HEK293 (cell line): Measurements from ENCODE around the gene SPTBN1.

Source experiments
- BCL11A ChIP-seq: fragments of 450-650 bp; formaldehyde crosslinking; IDR thresholded peaks from 2 replicates; pipeline ENCODE4 v1.5.1; 2016; ENCODE audit warnings: low read depth, missing biosample characterization, missing genetic modification characterization
- CTCF ChIP-seq: fragments of 450-650 bp; formaldehyde crosslinking; IDR thresholded peaks from 2 replicates; pipeline ENCODE4 v1.5.1; 2016; ENCODE audit warnings: missing biosample characterization, missing genetic modification characterization
- KLF1 ChIP-seq: fragments of 450-650 bp; formaldehyde crosslinking; IDR thresholded peaks from 2 replicates; pipeline ENCODE4 v1.5.1; 2016; ENCODE audit warnings: missing biosample characterization, missing genetic modification characterization
- KLF16 ChIP-seq: fragments of 450-650 bp; formaldehyde crosslinking; IDR thresholded peaks from 2 replicates; pipeline ENCODE4 v1.5.1; 2017; ENCODE audit warnings: missing biosample characterization, missing genetic modification characterization
- ZBTB21 ChIP-seq: fragments of 450-650 bp; formaldehyde crosslinking; IDR thresholded peaks from 2 replicates; pipeline ENCODE4 v1.5.1; 2017; ENCODE audit warnings: missing biosample characterization, missing genetic modification characterization
- ZEB2 ChIP-seq: fragments of 450-650 bp; formaldehyde crosslinking; IDR thresholded peaks from 2 replicates; pipeline ENCODE4 v1.5.1; 2016; ENCODE audit warnings: missing biosample characterization, missing genetic modification characterization
- ZNF114 ChIP-seq: fragments of 450-650 bp; formaldehyde crosslinking; IDR thresholded peaks from 2 replicates; pipeline ENCODE4 v1.5.0; 2017; ENCODE audit warnings: missing biosample characterization, missing genetic modification characterization
- ZNF324 ChIP-seq: fragments of 450-650 bp; formaldehyde crosslinking; IDR thresholded peaks from 2 replicates; pipeline ENCODE4 v1.5.1; 2016; ENCODE audit warnings: missing biosample characterization, missing genetic modification characterization
- ZNF394 ChIP-seq: fragments of 450-650 bp; formaldehyde crosslinking; IDR thresholded peaks from 2 replicates; pipeline ENCODE4 v1.5.1; 2016; ENCODE audit warnings: missing biosample characterization, missing genetic modification characterization, mild to moderate bottlenecking, moderate library complexity, borderline replicate concordance
- ZNF558 ChIP-seq: fragments of 450-650 bp; formaldehyde crosslinking; IDR thresholded peaks from 2 replicates; pipeline ENCODE4 v1.5.1; 2016; ENCODE audit warnings: missing biosample characterization, missing genetic modification characterization
- ZSCAN30 ChIP-seq: fragments of 450-650 bp; IDR thresholded peaks from 2 replicates; pipeline ENCODE4 v1.5.1; 2018; ENCODE audit warnings: missing biosample characterization, mild to moderate bottlenecking, missing genetic modification characterization, moderate library complexity
- TF ChIP-seq, protein P1 (sequence below): fragments of 450-650 bp; formaldehyde crosslinking; IDR thresholded peaks from 2 replicates; pipeline ENCODE4 v1.5.1; 2016; ENCODE audit warnings: missing biosample characterization, missing genetic modification characterization, borderline replicate concordance
- TF ChIP-seq, protein P2 (sequence below): fragments of 450-650 bp; formaldehyde crosslinking; IDR thresholded peaks from 2 replicates; pipeline ENCODE4 v1.5.1; 2017; ENCODE audit warnings: missing biosample characterization, missing genetic modification characterization

GRCh38 chr2:54611830-54612545 is 155.9 kb downstream of the SPTBN1 start:
- TF ChIP-seq ZNF394 (tag by site-specific recombination), result no peak
- no peak for TF ChIP-seq ZSCAN30 (tag by site-specific recombination)
- no peak for TF ChIP-seq CTCF
- no peak for TF ChIP-seq KLF16 (tag by site-specific recombination)
- no peak for TF ChIP-seq ZNF114 (tag by site-specific recombination)
- no peak for TF ChIP-seq ZNF558 (tag by site-specific recombination)
- TF ChIP-seq, protein P1, sequence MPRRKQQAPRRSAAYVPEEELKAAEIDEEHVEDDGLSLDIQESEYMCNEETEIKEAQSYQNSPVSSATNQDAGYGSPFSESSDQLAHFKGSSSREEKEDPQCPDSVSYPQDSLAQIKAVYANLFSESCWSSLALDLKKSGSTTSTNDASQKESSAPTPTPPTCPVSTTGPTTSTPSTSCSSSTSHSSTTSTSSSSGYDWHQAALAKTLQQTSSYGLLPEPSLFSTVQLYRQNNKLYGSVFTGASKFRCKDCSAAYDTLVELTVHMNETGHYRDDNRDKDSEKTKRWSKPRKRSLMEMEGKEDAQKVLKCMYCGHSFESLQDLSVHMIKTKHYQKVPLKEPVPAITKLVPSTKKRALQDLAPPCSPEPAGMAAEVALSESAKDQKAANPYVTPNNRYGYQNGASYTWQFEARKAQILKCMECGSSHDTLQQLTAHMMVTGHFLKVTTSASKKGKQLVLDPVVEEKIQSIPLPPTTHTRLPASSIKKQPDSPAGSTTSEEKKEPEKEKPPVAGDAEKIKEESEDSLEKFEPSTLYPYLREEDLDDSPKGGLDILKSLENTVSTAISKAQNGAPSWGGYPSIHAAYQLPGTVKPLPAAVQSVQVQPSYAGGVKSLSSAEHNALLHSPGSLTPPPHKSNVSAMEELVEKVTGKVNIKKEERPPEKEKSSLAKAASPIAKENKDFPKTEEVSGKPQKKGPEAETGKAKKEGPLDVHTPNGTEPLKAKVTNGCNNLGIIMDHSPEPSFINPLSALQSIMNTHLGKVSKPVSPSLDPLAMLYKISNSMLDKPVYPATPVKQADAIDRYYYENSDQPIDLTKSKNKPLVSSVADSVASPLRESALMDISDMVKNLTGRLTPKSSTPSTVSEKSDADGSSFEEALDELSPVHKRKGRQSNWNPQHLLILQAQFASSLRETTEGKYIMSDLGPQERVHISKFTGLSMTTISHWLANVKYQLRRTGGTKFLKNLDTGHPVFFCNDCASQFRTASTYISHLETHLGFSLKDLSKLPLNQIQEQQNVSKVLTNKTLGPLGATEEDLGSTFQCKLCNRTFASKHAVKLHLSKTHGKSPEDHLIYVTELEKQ (tag by site-specific recombination), result no peak
- TF ChIP-seq ZNF324 (tag by site-specific recombination), result no peak
- TF ChIP-seq ZBTB21 (tag by site-specific recombination), result no peak
- TF ChIP-seq, protein P2, sequence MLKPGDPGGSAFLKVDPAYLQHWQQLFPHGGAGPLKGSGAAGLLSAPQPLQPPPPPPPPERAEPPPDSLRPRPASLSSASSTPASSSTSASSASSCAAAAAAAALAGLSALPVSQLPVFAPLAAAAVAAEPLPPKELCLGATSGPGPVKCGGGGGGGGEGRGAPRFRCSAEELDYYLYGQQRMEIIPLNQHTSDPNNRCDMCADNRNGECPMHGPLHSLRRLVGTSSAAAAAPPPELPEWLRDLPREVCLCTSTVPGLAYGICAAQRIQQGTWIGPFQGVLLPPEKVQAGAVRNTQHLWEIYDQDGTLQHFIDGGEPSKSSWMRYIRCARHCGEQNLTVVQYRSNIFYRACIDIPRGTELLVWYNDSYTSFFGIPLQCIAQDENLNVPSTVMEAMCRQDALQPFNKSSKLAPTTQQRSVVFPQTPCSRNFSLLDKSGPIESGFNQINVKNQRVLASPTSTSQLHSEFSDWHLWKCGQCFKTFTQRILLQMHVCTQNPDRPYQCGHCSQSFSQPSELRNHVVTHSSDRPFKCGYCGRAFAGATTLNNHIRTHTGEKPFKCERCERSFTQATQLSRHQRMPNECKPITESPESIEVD, result no peak
- TF ChIP-seq KLF1 (tag by site-specific recombination), result no peak
- no peak for TF ChIP-seq ZEB2 (tag by site-specific recombination)
- TF ChIP-seq BCL11A (tag by site-specific recombination), result no peak
